Epidermal melanocyte (primary cell): ENCODE results near the gene DPM1.

Experiments used
- DNase-seq: peaks from one replicate; pipeline ENCODE4 v3.0.0; 2011; ENCODE audit warnings: low spot score; ENCODE audit not compliant: insufficient read length

DPM1 gene

GRCh38 chr20:50930976-50931305 is 27.4 kb downstream of the DPM1 start:
- no peak for DNase-seq

DNA sequence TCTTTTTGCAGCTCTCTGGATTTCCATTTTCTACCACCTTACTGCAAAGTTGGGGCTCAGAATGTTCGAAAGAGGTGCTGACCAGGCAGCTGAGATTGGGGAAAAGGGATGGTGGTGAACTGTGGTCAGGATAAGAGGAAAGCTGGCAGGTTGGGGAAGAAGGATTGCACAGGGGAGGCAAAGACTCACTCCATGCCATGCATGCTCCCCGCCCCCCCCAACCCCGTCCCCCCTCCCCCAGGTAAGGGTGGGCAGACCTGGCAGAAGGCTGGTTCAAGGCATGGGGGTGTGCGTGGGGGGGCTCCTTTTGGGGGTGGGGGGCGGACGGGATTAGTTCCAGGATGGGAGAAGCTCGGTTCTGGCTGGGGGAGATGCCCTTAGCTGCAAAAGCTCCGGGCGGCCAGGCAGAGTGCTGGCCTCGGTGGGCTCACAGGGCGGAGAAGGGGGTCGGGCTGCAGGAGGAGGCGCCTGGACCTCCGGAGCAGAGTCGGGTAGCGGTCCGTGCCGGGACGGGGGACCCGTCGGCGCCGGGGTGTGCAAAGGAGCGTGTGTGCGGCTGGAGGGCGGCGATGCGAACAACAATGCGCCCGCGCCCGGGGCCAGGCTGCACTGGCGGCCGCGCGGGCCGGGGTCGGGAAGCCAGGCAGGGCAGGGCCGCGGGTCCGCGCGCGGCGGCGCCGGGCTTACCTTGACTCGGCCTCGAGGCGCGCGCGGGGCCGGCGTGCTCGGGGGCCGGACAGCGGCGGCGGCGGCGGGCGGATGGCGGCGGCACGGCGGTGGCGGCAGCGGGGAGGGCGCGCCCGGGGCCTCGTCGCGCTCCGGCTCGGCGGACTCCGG is 28.0 kb downstream of the DPM1 start:
- no peak for DNase-seq

- DNase-seq, result peak; percentile 80
These were observed 28.8 kb downstream of the DPM1 start for GRCh38 chr20:50929299-50930138.

- DNase-seq, result no peak
These were observed 29.9 kb downstream of the DPM1 start for GRCh38 chr20:50928469-50928868.

GRCh38 chr20:50926530-50926929 is 31.8 kb downstream of the DPM1 start:
- no peak for DNase-seq

DNA sequence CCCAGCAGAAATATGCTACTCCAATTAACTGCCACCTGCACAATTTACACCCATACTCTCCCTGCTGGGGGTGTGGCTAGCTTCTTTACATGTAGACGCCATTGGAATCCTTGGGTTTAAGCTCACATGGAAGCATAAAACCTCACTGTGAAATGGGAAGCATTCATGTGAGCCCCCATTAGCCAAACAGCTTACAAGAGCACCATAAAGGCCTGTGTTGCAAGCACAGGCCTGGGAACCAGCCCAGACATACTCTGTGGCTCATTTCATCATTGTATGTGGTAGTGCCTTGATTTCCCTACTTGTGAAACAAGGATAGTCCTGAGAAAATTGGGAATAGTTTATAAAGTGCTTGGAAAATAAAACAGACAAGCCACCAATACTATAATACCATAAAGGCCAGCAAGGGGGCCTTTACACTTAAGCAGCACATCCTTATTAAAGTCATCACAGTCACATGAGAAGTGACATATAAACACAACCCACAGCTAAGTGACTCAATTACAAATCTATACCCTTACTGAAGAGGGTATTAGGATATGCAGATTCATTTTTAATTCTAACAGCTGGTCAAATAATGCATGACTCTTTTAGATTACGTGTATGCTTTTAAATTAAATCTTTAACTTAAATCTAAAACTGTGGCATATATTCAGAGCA is 33.9 kb downstream of the DPM1 start:
- no peak for DNase-seq

GRCh38 chr20:50921803-50922501 is 36.4 kb downstream of the DPM1 start:
- no peak for DNase-seq

- DNase-seq, result no peak
These were observed 37.3 kb downstream of the DPM1 start for GRCh38 chr20:50920997-50921396.

DNA sequence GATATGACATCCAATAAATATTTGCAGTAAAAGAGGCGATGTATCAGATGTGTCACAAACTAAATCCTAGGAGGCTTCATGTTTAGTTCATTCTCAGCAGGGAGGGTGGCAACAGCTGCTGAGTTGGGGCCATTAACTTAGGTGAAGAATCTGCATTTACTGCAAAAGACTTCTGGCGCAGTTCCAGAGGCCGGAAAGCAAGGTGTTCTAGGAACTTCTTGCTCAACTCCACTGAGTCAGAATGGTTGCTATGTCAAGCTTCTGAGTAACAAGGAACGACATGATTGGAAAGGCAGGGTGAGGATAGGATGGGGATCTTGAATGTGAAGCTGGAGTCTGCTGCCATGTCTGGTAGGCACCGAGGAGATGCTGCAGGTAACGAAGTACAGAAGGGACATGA is 38.8 kb downstream of the DPM1 start:
- DNase-seq, result no peak

DNA sequence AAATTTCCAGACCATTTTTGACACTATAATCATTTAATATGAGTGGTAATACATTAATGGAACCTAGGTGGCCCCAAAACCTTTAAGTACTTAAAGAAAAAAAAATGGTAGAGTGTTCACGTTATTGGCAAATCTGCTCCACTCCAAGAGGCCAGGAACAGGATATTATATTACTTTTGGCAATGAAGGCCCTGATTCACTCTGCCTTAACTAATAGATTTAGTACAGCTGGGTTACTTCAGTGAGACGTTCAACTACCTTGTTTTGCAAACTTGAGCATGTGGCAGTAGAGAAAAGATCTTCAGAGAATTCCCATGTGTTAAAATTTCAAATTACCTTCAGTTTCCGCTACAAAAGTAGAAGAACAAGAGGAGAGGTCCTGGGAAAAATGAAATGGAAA is 39.9 kb downstream of the DPM1 start:
- no peak for DNase-seq

DNA sequence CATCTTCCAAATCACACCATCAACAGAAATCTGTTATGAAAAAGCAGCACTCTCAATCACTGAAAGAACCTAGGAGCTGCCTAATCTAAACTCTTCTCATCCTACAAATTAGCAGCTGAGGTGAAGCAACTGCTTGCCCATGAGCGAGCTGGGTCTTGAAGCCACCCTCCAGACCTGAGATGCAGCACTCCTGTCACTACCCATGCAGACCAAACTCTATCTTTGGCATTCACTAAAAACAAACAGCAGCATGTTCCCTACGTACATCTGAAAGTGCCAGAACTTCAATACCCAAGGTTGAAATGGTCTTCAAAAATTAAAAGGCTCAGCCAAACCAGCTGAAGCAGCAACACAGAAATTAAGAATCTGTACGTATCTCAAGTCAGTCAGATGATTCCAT is 41.4 kb downstream of the DPM1 start:
- no peak for DNase-seq

DNA sequence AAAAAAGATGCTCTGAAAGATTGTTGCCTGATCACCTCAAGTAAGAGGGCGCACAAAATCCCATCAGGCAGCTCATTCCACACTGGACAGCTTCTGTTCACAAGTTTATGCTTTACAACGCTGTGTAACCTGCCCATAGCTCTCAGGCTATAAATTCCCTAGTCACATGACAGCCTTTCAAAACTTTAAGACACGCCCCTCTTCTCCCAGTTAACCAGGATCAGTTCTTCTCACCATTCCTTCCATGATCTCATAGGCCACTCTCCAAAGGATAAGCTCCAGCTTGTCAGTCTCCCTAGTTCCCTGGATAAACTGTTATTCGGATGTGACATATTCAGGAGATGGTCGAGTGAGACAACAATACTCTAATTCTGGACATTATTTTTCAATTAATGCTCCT is 42.1 kb downstream of the DPM1 start:
- no peak for DNase-seq

DNA sequence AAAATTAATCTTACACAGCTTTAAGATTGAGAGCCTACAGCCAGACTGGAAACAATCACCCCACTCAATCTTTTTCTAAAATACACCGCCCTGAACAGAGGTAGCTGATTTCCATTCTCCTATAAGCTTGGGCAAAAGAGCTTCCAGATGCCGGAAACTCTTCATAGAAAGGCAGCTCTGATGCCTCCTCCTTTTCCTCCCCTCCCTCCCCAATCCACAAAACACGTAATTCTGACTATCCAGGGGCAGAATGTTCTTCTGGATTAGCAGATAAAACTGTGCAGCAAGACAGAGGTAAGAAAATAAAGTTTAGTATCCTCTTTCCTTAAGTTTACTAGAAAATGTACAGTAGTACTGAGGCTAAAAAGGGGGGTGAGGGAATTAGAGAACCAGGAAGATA is 42.9 kb downstream of the DPM1 start:
- DNase-seq, result no peak

- no peak for DNase-seq
These were observed 44.5 kb downstream of the DPM1 start for GRCh38 chr20:50913690-50914375.

- no peak for DNase-seq
These were observed 46.6 kb downstream of the DPM1 start for GRCh38 chr20:50911716-50912115.

DNA sequence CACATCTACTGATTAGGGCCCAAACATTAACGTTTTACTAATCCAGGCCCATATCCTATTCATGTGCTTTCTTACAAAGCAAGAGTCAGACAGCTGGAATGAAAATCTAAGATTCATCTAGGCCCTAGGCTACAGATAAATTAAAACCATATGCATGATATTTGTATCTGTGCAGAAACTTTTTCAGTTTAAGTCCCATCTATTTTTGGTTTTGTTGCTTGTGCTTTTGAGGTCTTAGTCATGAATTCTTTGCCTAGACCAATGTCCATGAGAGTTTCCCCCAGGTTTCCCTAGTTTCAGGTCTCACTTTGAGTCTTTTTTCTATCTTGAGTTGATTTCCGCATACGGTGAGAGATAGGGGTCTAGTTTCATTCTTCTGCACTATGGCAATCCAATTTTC is 47.3 kb downstream of the DPM1 start:
- peak; percentile 66 for DNase-seq

DNA sequence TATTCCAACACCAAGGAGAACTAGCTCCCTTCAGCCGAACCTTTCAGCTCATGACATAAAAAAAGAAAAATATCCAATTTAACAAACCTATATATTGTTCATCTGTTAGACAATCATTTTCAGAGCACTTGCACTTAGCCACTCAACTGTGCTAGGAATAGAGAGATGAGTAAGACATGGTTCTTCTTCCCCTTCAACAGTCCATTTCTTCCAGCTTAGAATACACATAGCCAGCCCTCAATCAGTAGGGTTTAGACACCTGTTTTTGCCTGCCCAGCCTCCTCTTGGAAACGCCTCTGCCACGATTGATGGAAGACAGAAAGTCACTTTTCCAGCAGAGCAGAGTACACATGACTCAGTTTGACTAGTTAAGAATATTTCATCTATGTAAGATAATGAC is 48.9 kb downstream of the DPM1 start:
- no peak for DNase-seq

GRCh38 chr20:50904067-50904570 is 54.2 kb downstream of the DPM1 start:
- DNase-seq, result no peak

DNA sequence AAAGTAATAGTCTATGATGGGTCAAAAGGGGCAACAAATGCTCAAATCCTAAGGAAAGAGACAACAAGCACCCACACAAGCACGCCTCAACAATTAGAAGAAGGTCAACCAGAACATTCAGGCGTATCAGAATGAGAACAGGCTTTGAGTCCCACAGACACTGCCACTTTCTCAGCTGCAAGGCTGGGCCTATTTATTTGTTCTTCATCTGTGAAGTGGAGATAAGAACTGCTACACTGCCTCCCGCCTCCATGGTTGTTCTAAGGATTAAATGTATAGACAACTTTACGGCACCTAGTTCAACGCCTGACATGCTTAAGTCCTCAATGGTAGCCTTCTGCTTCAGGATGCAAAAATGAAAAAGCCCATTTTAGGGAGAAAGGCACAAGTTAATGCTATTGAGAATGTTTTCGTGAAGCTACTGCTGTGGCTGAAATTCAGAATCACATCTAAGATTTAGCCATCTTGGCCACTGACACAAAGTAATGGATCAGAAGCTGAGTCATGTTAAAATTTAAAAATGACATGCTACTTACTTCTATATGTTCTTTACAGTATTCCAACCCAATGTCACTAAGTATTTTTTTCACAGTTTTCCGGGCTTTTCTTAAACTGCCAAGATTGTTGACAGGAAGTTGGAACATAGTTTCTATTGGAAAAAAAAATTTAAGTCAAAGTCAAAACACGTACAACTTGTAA is 54.8 kb downstream of the DPM1 start:
- DNase-seq, result no peak

- DNase-seq, result no peak
These were observed 57.0 kb downstream of the DPM1 start for GRCh38 chr20:50901301-50901700.
